Large intestine (tissue), 3 donors: ENCODE results near the gene SYNE3. TPM values are rescaled to one million over a fixed set of nuclear protein-coding genes. Genes with fewer than 3 reads are reported as not detected.

ENCODE experiments used
- DNase-seq, 2 donors: peaks; one replicate each; pipeline versions ENCODE4 v3.0.0 to v3.0.0-alpha.2; 2013
- H3K27ac ChIP-seq: one replicate; pipeline ENCODE4 v1.5.1; 2013; ENCODE audit warnings: low read length
- H3K27me3 ChIP-seq: 2 replicates; pipeline ENCODE4 v1.6.1; 2013; ENCODE audit warnings: low read length; ENCODE audit not compliant: control insufficient read depth, insufficient read depth
- H3K36me3 ChIP-seq: 2 replicates; pipeline ENCODE4 v1.6.1; 2013; ENCODE audit warnings: low read length; ENCODE audit not compliant: control insufficient read depth, insufficient read depth
- H3K4me1 ChIP-seq: one replicate; pipeline ENCODE4 v1.6.1; 2013; ENCODE audit warnings: low read length; ENCODE audit not compliant: control insufficient read depth, insufficient read depth
- H3K4me3 ChIP-seq: one replicate; pipeline ENCODE4 v1.5.1; 2013; ENCODE audit warnings: low read length
- H3K9me3 ChIP-seq: one replicate; pipeline ENCODE4 v1.6.1; 2013; ENCODE audit warnings: mild to moderate bottlenecking, low read depth, low read length, moderate library complexity; ENCODE audit not compliant: control insufficient read depth
- WGBS: methylation state at CpG from one replicate; pipeline ENCODE4 v1.1.5; 2013; ENCODE audit warnings: low lambda C conversion rate; ENCODE audit not compliant: insufficient coverage; 5-methylcytosine and 5-hydroxymethylcytosine counted together
- polyA plus RNA-seq: library from polyadenylated mRNA; unstranded; fragments of 120-200 nt; gene quantifications from one replicate; pipeline ENCODE4 v1.2.1, GENCODE V29; 2013

The SYNE3 gene
- polyA plus RNA-seq, 1 donor, result 1.2 TPM

DNA sequence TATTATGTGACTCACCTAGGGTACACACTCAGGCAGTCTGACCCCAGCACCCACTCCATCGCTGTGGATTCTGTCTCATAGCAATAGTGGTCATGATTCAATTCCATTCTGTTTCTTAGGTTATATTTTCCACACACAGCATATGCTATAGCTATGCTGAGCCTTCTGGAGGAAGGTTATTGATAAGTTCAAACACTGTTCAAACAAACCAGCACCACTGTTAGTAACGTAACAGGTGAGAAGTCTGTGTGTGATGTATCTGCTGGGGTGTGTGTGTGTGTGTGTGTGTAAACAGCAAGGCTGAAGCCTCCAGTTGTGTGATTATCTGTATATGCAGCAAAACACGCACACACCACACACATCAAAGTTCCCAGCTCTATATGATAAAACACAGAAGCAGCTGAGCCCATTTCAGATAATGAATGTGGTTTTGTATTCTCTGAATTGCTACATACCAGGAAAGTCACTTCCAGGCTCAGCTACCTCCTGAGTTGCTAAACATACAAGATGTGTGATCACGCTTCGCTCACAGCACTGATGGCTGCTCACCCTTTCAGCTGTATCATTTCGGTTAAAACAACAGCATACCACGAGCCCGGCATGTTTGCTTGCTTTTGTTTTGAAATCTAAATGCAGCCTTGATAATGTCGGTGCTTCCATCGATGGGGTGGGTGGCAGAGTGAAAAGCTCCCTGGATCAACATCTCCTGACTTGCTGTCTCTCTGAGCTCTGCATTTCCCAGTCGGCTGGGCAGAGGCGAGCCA is 6.8 kb upstream of the SYNE3 start:
- peaks cover 11% of the 10 kb centered on the region for H3K4me1 ChIP-seq
- no peak overlapping the region for H3K4me3 ChIP-seq
- WGBS, result 80% methylated on average over 1 of the region's 12 CpGs
- DNase-seq, result no peak
- no peaks in the 10 kb centered on the region for H3K36me3 ChIP-seq
- no peak overlapping the region for H3K27ac ChIP-seq
- no peaks in the 10 kb centered on the region for H3K9me3 ChIP-seq
- H3K27me3 ChIP-seq, result no peaks in the 10 kb centered on the region

DNA sequence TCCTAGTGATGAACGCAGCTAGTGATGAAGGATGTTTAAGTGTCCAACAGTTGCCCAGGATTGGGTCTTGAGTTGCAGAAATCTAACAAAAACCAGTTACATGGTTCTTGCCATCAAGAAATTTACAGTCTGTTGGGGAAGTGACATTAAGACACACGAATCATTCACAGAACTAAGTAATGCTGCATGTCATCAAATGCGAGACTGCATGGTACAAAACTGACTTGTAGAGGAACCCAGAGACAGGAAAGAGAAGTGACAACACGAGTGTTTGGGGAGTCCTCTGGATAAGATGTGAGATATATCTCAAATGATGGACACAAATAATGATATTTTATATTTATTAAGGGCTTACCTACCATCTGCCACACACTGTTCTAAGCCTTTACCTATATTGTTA is 6.1 kb upstream of the SYNE3 start:
- no peak for DNase-seq
- Histone ChIP-seq H3K36me3 (no peaks in the 10 kb centered on the region), H3K9me3 (no peaks in the 10 kb centered on the region), H3K4me3 (no peak overlapping the region), H3K27me3 (peaks cover 3% of the 10 kb centered on the region), H3K4me1 (peaks cover 16% of the 10 kb centered on the region), H3K27ac (no peak overlapping the region)
- 94% methylated on average over 3 of the region's 4 CpGs for WGBS

DNA sequence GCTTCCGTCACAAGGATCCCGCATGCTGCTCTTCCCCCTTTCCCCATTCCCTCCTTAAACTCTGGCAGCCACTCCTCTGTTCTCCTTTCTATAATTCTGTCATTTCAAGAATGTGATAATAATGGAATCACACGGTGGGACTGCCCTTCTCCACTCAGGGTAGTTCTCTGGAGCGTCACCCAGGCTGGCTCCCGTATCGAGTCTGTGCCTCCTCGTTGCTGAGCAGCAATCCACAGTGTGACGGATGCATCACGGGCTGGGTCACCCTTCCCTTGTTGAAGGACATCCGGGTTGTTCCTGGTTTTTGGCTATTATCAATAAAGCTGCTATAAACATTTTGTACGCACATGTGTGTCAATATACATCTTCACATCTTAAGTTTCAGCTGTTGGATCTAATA is 5.7 kb upstream of the SYNE3 start:
- 100% methylated on average over 2 of the region's 11 CpGs for WGBS
- Histone ChIP-seq H3K4me1 (peaks cover 18% of the 10 kb centered on the region), H3K36me3 (no peaks in the 10 kb centered on the region), H3K27me3 (peaks cover 3% of the 10 kb centered on the region), H3K9me3 (no peaks in the 10 kb centered on the region), H3K27ac (no peak overlapping the region), H3K4me3 (no peak overlapping the region)
- no peak for DNase-seq

DNA sequence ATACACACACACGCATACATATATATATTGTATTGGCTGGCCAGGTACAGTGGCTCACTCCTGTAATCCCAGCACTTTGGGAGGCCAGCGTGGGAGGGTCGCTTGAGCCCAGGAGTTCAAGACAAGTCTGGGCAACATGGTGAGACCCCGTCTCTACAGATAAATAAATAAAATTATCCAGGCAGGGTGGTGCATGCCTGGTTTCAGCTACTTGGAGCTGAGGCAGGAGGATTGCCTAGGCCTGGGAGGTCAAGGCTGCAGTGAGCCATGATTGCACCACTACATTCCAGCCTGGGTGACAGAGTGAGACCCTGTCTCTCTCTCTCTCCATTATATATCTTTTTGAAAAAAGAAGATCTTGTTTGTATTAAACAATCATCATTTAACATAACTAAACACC is 4.6 kb upstream of the SYNE3 start:
- peaks cover 8% of the 10 kb centered on the region for H3K27me3 ChIP-seq
- no peak for DNase-seq
- no peak overlapping the region for H3K27ac ChIP-seq
- H3K9me3 ChIP-seq, result no peaks in the 10 kb centered on the region
- no peaks in the 10 kb centered on the region for H3K36me3 ChIP-seq
- no peak overlapping the region for H3K4me3 ChIP-seq
- peaks cover 24% of the 10 kb centered on the region for H3K4me1 ChIP-seq
- WGBS, result no CpG with 5 or more reads among the region's 4 CpGs

DNA sequence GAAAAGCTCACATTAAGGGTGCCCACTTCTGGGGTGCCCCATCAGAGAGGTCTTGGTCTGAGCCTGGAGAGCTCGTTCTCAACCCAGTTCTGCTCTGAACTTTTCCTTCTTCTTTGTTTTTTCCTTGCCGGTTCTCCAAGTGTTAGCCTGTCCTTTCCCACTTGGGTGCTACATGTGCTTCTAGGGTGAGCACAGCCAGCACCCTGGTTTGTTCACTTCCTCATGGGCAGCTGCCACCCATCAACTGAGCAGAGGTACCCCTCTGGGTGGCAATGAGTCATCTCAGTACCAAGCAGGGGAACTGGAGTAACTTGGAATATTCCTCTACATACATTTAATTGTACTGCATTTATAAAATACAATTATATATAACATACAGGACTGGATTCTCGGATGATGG is 3.9 kb upstream of the SYNE3 start:
- no peaks in the 10 kb centered on the region for H3K36me3 ChIP-seq
- no peak overlapping the region for H3K4me3 ChIP-seq
- DNase-seq, result no peak
- 100% methylated on average over 1 of the region's 3 CpGs for WGBS
- peaks cover 13% of the 10 kb centered on the region for H3K27me3 ChIP-seq
- peaks cover 30% of the 10 kb centered on the region for H3K4me1 ChIP-seq
- H3K27ac ChIP-seq, result no peak overlapping the region
- no peaks in the 10 kb centered on the region for H3K9me3 ChIP-seq

DNA sequence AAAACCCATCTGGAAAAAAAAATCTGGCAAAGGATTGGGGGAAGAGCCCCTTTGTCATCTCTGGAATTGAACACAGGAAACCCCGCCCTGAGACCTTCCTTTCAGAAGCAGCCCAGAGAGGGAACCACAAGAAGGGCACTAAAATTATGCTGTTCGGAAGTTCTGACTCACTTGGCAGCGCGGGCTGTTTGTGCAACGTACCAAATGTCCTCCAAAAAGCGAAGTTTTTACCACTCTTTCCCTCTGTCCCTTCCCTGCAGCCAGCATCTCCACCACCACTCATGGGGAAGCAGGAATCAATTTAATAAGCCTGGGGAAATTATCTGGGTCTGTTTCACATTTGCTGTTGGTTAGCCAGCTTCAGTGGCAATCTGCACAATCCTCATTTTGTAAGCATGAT is 3.2 kb upstream of the SYNE3 start:
- DNase-seq, result no peak
- H3K27me3 ChIP-seq, result peaks cover 20% of the 10 kb centered on the region
- no peaks in the 10 kb centered on the region for H3K36me3 ChIP-seq
- H3K27ac ChIP-seq, result no peak overlapping the region
- no peaks in the 10 kb centered on the region for H3K9me3 ChIP-seq
- H3K4me3 ChIP-seq, result no peak overlapping the region
- H3K4me1 ChIP-seq, result peaks cover 36% of the 10 kb centered on the region
- WGBS, result no CpG with 5 or more reads among the region's 6 CpGs

DNA sequence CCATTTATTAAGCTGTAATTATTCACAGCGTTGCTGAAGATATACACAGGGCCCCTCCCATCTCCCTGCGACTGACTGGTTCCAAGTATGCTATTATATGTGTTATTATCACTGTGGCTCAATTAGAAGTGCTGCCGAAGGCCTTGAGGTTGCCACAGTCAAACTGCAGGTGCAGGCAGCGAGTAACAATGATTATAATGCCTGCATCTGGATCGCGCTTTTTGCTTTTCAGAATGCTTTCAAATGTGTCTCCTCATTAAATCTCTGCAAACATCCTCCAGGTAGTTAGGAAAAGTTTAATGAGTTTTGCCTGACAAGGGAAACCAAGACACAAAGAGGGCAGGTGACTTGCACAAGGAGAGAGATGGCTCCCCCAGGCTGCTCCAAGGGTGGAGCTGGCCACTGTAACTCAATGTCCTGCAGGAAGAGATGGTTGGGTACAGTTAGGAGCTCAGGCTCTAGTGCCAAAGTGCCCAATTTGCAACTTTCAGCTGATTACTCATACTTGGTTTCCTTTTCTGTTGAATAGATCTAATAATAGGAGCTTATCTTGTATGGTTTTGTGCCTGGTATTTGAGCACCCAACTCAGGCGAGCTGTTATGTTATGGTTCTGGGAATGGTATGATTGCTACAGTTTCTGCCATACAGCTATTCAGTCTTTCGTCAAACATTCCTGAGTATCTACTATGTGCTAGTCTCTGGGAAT is 1.7 kb upstream of the SYNE3 start:
- Histone ChIP-seq H3K4me1 (peaks cover 31% of the 10 kb centered on the region), H3K27ac (no peak overlapping the region)

DNA sequence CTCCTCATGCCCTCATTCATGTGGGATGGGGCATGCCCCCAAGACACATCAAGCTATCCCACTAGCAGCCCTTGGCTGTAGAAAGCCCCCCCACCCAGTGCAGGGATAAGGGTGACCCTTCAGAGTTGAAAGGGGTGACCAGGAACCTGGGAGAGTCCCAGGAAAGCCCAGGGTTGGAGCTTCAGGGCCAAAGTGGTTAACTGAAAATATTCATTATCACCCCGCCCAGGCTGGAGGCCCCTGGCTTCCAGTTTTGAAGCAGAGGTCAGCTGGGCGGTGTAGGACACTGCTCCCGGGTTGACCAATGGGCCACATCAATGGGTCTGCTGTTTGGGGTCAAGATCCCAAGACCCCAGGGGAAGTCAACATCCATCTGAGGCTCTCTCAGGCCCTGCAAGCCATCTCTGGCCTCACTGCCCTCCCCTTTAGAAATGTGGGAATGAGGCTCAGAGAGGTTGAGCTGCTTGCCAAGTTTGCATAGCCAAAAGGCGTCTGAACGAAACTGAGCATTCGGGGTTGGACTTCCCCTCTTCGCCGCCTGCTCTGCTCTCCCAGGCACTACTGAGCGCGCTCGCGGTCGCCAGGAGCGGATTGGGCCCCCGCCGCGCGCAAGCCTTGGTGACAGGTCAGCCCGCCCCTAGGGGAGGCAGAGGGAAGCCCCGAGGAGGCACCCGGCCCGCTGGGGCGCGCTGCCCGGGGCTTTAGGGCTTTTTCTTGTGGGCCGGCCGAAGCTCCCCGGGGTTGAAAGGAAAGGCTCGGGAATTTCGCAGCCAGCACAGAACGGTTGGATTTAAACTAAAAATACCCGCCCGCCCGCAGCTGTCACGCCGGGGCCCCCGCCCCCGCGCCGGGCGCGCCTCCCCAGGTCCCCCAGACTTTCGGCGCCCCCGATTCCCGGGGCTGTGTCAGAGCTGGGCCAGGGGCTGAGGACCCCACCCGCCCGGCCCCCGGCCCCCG is 576 bp downstream of the SYNE3 start:
- Histone ChIP-seq H3K4me1 (peaks cover 31% of the 10 kb centered on the region), H3K27me3 (peaks cover 21% of the 10 kb centered on the region), H3K36me3 (no peaks in the 10 kb centered on the region), H3K4me3 (peak overlapping the region; percentile 38), H3K27ac (no peak overlapping the region), H3K9me3 (no peaks in the 10 kb centered on the region)
- no CpG with 5 or more reads among the region's 50 CpGs for WGBS
- peak in 1 of 2 donors; percentile 57 for DNase-seq

More for the DNA sequence above, 1.7 kb upstream of the SYNE3 start:
- no peak for DNase-seq
- WGBS, result no CpG with 5 or more reads among the region's 8 CpGs
- Histone ChIP-seq H3K27me3 (peaks cover 21% of the 10 kb centered on the region), H3K9me3 (no peaks in the 10 kb centered on the region), H3K4me3 (no peak overlapping the region), H3K36me3 (no peaks in the 10 kb centered on the region)

DNA sequence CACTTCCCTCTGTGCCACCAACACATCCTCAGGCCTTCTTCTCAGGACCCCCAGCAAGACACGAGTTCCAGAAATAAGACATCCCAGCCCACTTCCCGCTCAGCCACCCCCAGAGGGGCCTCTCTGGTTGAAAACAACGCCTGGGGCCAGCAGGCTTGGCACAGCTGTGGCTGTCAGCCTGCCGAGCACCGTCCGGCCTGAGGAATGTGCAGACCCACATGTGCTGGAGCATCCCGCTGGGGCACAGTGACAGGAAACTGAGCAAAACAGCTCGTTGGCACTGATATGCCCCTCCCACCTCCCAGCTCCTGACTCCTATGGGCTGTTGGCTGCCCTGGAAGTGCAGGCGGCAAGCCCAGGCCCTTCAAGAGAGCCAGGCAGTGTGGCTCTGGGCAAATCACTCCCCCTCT is 1.4 kb downstream of the SYNE3 start:
- Histone ChIP-seq H3K27ac (no peak overlapping the region), H3K36me3 (no peaks in the 10 kb centered on the region), H3K4me1 (peaks cover 31% of the 10 kb centered on the region), H3K4me3 (no peak overlapping the region), H3K9me3 (no peaks in the 10 kb centered on the region), H3K27me3 (peaks cover 21% of the 10 kb centered on the region)
- no CpG with 5 or more reads among the region's 9 CpGs for WGBS
- no peak for DNase-seq
